CD4-positive, alpha-beta memory T cell (primary cell): ENCODE data around the gene SLC34A3. TPM values are rescaled to one million over a fixed set of nuclear protein-coding genes. Genes with fewer than 3 reads are reported as not detected.
"Not testable (repeated sequence)": the region's sequence is repeated elsewhere in the genome, so short reads cannot be mapped to it uniquely, and the experiment has no call there.

Source experiments
- CTCF ChIA-PET: fragments of 350-600 bp; sonication (Branson Sonifier 250); formaldehyde crosslinking; loops from one replicate; lab custom pipeline; 2021; ENCODE audit warnings: inconsistent platforms; ENCODE audit not compliant: partially characterized antibody; lab: Charles Lee
- POLR2A ChIA-PET: fragments of 350-600 bp; sonication (Branson Sonifier 250); formaldehyde crosslinking; loops from one replicate; lab custom pipeline; 2021; ENCODE audit not compliant: partially characterized antibody; lab: Charles Lee
- DNase-seq, 5 donors: peaks; one replicate each; pipeline versions ENCODE4 v3.0.0 to v3.0.0-alpha.2; 2020 to 2022; ENCODE audit warnings: mixed read lengths in 1 of 5
- H3K27ac ChIP-seq: one replicate; pipeline ENCODE4 v1.7.0; 2013; ENCODE audit warnings: low read depth, low read length
- H3K27me3 ChIP-seq: 2 replicates; pipeline ENCODE4 v1.7.0; 2013; ENCODE audit warnings: mild to moderate bottlenecking, low read length, moderate library complexity; ENCODE audit not compliant: insufficient read depth
- H3K36me3 ChIP-seq: 2 replicates; pipeline ENCODE4 v1.7.0; 2013; ENCODE audit warnings: mild to moderate bottlenecking, low read length, moderate library complexity; ENCODE audit not compliant: insufficient read depth
- H3K4me1 ChIP-seq: 2 replicates; pipeline ENCODE4 v1.7.0; 2013; ENCODE audit warnings: mild to moderate bottlenecking, low read length, moderate library complexity; ENCODE audit not compliant: insufficient read depth
- H3K4me3 ChIP-seq, 2 donors: one replicate each; pipeline ENCODE4 v1.7.0; 2013; ENCODE audit warnings: low read length in 2 of 2, mild to moderate bottlenecking in 1 of 2
- H3K9me3 ChIP-seq, 2 donors: one replicate each; pipeline ENCODE4 v1.7.0; 2013; ENCODE audit warnings: low read length in 2 of 2, control low read depth in 1 of 2; ENCODE audit not compliant: control insufficient read depth in 1 of 2
- H3K27ac Mint-ChIP-seq, 7 donors: one replicate each; pipeline ENCODE4 v1.8.0; 2020 to 2021; ENCODE audit warnings: mixed read lengths in 7 of 7, mild to moderate bottlenecking in 6 of 7, inconsistent platforms in 3 of 7, moderate library complexity in 3 of 7
- H3K27me3 Mint-ChIP-seq, 2 donors: one replicate each; pipeline ENCODE4 v1.8.0; 2020 to 2021; ENCODE audit warnings: mixed read lengths in 2 of 2
- H3K36me3 Mint-ChIP-seq, 2 donors: one replicate each; pipeline ENCODE4 v1.8.0; 2020 to 2021; ENCODE audit warnings: mixed read lengths in 2 of 2, inconsistent platforms in 1 of 2, mild to moderate bottlenecking in 1 of 2
- H3K4me1 Mint-ChIP-seq, 4 donors: one replicate each; pipeline ENCODE4 v1.8.0; 2020 to 2021; ENCODE audit warnings: mixed read lengths in 4 of 4, mild to moderate bottlenecking in 1 of 4
- H3K4me3 Mint-ChIP-seq, 8 donors: one replicate each; pipeline ENCODE4 v1.8.0; 2020 to 2021; ENCODE audit warnings: mixed read lengths in 8 of 8, mild to moderate bottlenecking in 7 of 8, moderate library complexity in 6 of 8, inconsistent platforms in 3 of 8
- H3K9me3 Mint-ChIP-seq, 8 donors: one replicate each; pipeline ENCODE4 v1.8.0; 2020 to 2021; ENCODE audit warnings: mixed read lengths in 8 of 8, mild to moderate bottlenecking in 5 of 8, inconsistent platforms in 3 of 8, moderate library complexity in 1 of 8
- intact Hi-C: fragments of 100-400 bp; cut with micrococcal nuclease; formaldehyde crosslinking; loops from one replicate; pipeline ENCODE4 v1.15.1; 2023
- polyA plus RNA-seq, 2 donors: library from polyadenylated mRNA; unstranded; fragments of 300-500 nt; fragmentation: Illumina TruSeq; gene quantifications; one replicate each; pipeline ENCODE4 v1.2.3, GENCODE V29; 2021
- total RNA-seq, 2 experiments: library from RNA; stranded (reverse); gene quantifications; one replicate each; pipeline ENCODE4 v1.2.3, GENCODE V29; 2021

The SLC34A3 gene
- total and polyA plus RNA-seq, 4 experiments from 2014 or later, result not detected

DNA sequence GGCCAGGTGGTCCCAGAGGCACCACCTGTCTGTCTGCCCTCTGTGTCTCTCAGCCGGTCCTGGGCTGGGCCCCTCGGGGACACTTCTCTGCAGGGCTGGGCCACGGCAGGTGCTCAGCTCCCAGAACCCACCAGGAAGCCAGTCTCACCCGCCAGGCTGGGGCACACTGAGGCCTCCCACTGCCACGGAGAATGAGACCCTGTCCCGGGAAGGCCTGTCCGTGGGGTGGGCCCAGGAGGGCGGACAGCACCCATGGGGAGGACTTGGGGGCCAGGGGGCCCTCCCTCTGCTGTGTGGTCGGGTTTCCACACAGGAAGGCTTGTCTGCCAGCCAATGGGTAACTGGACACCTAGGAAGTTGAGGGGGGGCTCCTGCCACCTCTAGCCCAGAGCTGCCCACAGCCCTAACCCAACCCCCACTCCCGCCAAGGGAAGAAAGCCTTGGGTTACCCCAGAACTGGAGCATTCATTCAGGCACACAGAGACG, 6.3 kb downstream of the SLC34A3 start:
- no peaks in the 10 kb centered on the region for H3K27me3 ChIP-seq

DNA sequence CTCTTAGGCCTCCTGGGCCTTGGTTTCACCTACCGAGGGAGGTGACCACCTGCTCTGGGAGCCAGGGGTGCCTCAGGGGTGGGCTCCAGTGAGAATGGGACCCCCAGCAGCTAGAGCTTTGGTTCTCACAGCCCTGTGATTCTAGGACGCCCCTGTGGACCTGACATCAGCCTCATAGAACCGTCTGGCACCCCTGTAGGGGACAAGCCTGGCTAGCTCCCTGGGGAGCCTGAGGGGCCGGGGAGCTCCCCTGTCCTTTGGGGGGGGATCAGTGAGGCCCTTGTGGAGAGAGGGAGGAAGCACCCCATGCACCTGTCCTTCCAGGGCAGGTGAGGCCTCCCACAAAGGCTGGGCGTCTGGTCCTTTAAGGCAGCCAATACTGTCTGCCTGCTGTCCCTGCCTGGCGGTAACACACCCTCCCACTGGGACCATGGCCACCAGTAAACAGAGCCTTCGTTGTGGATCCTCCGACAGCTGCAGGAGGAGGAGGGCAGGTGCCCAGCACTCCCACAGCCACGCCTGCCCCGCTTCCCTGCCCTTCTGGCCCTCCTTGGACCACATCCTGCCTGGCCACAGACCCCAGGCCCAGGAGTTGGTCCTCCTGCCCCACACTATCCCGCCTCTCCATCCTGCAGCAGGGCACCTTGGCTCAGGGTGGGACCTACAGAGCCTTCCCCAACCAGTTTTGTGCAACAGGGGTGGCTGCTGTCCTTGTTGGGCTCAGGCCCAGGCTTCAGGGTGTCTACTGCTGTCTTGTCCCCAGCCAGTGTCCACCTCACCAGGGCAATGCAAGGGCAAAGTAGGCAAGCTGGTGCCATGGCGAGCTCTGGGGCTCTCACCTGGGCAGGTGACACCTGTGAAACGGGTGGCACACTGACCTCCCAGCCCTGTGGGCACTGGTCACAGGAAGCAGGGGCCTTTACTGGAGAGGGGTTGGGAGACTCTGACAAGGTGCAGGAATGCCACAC, 7.3 kb downstream of the SLC34A3 start:
- Histone ChIP-seq H3K27ac (no peak overlapping the region), H3K4me3 (no peak overlapping the region), H3K9me3 (no peaks in the 10 kb centered on the region), H3K4me1 (peaks cover 38% of the 10 kb centered on the region), H3K27me3 (no peaks in the 10 kb centered on the region), H3K36me3 (peaks cover 11% of the 10 kb centered on the region)
- ChIA-PET POLR2A (interaction anchor here (0.8 to 10.3 kb wide), 6 partner anchors 11 to 151 kb away, joined by 3 to 260 read pairs (median 6); partner anchors contain the start of genes CYSRT1, MAN1B1, NELFB and RNF208), CTCF (interaction anchor here (0.8 to 2.7 kb wide), 14 partner anchors 9 to 171 kb away, joined by 3 to 15 read pairs (median 8); partner anchors contain the start of genes ANAPC2, NELFB, RNF208 and SSNA1)
- DNase-seq, result no peak
- Mint-ChIP-seq H3K36me3 (peaks cover 7 to 12% of the 10 kb centered on the region in 2 donors), H3K4me3 (peak overlapping the region in 1 of 8 donors; percentile 35), H3K27me3 (peaks cover 2 to 7% of the 10 kb centered on the region in 2 donors), H3K4me1 (peaks cover 6 to 29% (median 18%) of the 10 kb centered on the region in 4 donors), H3K27ac (peak overlapping the region in 1 of 7 donors; percentile 59), H3K9me3 (peaks cover 0 to 7% (median 0%) of the 10 kb centered on the region in 8 donors)
- intact Hi-C loops, result no loop called here

More for the DNA sequence above, 6.3 kb downstream of the SLC34A3 start:
- CTCF ChIA-PET, result interaction anchor here (0.7 to 2.7 kb wide), 29 partner anchors 8 to 190 kb away, joined by 3 to 15 read pairs (median 5); partner anchors contain the start of genes ANAPC2, DPP7, MAN1B1 and NELFB
- Histone ChIP-seq H3K4me3 (no peak overlapping the region), H3K36me3 (peaks cover under 1% of the 10 kb centered on the region), H3K4me1 (peaks cover 28% of the 10 kb centered on the region), H3K27ac (no peak overlapping the region), H3K9me3 (no peaks in the 10 kb centered on the region)
- Mint-ChIP-seq H3K9me3 (peaks cover 0 to 5% (median 0%) of the 10 kb centered on the region in 8 donors), H3K27ac (no peak overlapping the region), H3K36me3 (peaks cover 0 to 6% of the 10 kb centered on the region in 2 donors), H3K4me3 (no peak overlapping the region), H3K27me3 (peaks cover 2 to 7% of the 10 kb centered on the region in 2 donors), H3K4me1 (peaks cover 0 to 19% (median 8%) of the 10 kb centered on the region in 4 donors)
- no peak for DNase-seq
- POLR2A ChIA-PET, result interaction anchor here (0.9 to 10.3 kb wide), 9 partner anchors 10 to 190 kb away, joined by 3 to 260 read pairs (median 5); partner anchors contain the start of genes ANAPC2, CYSRT1, DPP7 and MAN1B1
- intact Hi-C loops, result loop anchor here (1.0 kb wide), 3 partner anchors 14 to 119 kb away; no protein-coding TSS in a partner anchor

DNA sequence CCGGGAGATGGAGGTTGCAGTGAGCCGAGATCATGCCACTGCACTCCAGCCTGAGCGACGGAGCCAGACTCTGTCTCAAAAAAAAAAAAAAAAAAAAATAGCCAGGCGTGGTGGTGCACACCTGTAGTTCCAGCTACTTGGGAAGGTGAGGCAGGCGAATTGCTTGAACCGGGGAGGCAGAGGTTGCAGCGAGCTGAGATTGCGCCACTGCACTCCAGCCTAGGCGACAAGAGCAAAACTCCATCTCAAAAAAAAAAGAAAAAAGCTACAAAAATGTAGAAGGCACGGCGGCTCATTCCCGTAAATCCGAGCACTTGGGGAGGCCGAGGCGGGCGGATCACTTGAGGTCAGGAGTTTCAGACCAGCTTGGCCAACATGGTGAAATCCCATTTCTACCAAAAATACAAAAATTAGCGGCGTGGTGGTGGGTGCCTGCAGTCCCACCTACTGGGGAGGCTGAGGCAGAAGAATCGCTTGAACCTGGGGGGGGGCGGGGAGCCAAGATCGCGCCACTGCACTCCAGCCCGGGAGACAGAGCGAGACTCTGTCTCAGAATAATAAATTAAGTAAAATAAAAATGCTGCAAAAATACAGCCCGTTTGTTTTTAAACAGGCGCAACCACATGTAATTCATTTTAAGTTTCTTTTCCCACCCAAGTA, 9.0 kb downstream of the SLC34A3 start:
- Histone ChIP-seq H3K4me1 (peaks cover 42% of the 10 kb centered on the region), H3K36me3 (peaks cover 18% of the 10 kb centered on the region), H3K4me3 (peak overlapping the region in 1 of 2 donors; percentile 57), H3K27ac (peak overlapping the region; percentile 75)
- not testable (repeated sequence) for H3K27me3 Mint-ChIP-seq, H3K9me3 ChIP-seq, H3K9me3 Mint-ChIP-seq, H3K27me3 ChIP-seq, DNase-seq
- intact Hi-C loops, result loop anchor here (2.0 to 5.0 kb wide), 2 partner anchors 313 to 368 kb away; partner anchors contain the start of gene ARRDC1
- Mint-ChIP-seq H3K36me3 (peaks cover 10 to 12% of the 10 kb centered on the region in 2 donors), H3K27ac (peak overlapping the region in 6 of 7 donors; percentile 35 to 89 (median 68)), H3K4me3 (peak overlapping the region; percentile 54 to 85 (median 74)), H3K4me1 (peaks cover 6 to 43% (median 25%) of the 10 kb centered on the region in 4 donors)
- ChIA-PET POLR2A (interaction anchor here (0.8 to 10.3 kb wide), 31 partner anchors 13 to 876 kb away, joined by 3 to 260 read pairs (median 8); partner anchors contain the start of genes CLIC3, CYSRT1, DNLZ and DPP7), CTCF (interaction anchor here (0.7 to 2.1 kb wide), 5 partner anchors 16 to 153 kb away, joined by 3 to 9 read pairs (median 6); partner anchors contain the start of gene MAN1B1)

DNA sequence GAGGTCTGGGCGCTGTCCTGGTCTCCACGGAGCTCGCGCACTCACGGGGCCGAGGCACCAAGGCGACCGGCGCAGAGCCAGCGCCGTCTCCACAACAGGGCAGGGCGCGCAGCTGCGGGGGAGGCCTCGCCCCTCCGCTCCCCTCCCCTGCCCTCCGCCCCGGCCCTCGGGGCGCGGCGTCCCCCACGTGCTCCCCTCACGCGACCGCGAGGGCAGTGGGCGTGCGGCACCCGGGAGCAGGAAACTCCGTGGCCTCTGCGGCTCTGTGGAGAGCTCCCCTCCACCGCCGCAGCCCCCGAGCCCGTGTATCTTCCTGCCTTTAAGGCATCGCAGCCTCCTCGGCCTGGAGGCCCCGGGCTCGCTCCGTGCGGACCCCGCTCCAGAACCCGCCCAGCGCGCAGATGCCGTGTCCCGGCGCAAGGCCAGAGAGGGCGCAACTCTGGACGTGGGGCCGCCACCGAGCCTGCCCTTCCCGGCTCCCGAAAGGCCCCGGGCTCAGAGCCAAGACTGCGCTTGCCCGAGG, 9.7 kb downstream of the SLC34A3 start:
- peak overlapping the region; percentile 54 to 92 (median 74) for H3K4me3 Mint-ChIP-seq
- peak overlapping the region in 3 of 7 donors; percentile 77 to 94 (median 89) for H3K27ac Mint-ChIP-seq
- H3K4me3 ChIP-seq, result peak overlapping the region; percentile 17 to 57
- no peaks in the 10 kb centered on the region for H3K27me3 ChIP-seq
- ChIA-PET CTCF (interaction anchor here (0.7 to 2.1 kb wide), 6 partner anchors 14 to 154 kb away, joined by 3 to 9 read pairs (median 5); partner anchors contain the start of genes MAN1B1, NELFB and NRARP), POLR2A (interaction anchor here (0.7 to 10.3 kb wide), 50 partner anchors 9 to 877 kb away, joined by 3 to 260 read pairs (median 4); partner anchors contain the start of genes AJM1, CLIC3, CYSRT1 and DNLZ)
- peaks cover 18% of the 10 kb centered on the region for H3K36me3 ChIP-seq
- H3K36me3 Mint-ChIP-seq, result peaks cover 10 to 12% of the 10 kb centered on the region in 2 donors
- H3K27ac ChIP-seq, result peak overlapping the region; percentile 75
- intact Hi-C loops, result loop anchor here (2.0 to 5.0 kb wide), 2 partner anchors 312 to 367 kb away; partner anchors contain the start of gene ARRDC1
- no peaks in the 10 kb centered on the region for H3K9me3 ChIP-seq
- DNase-seq, result peak in 4 of 5 donors; percentile 77 to 83 (median 80)
- peaks cover 42% of the 10 kb centered on the region for H3K4me1 ChIP-seq
- H3K4me1 Mint-ChIP-seq, result peaks cover 6 to 43% (median 25%) of the 10 kb centered on the region in 4 donors
- peaks cover 0 to 2% of the 10 kb centered on the region in 2 donors for H3K27me3 Mint-ChIP-seq
- peaks cover 0 to 9% (median 0%) of the 10 kb centered on the region in 8 donors for H3K9me3 Mint-ChIP-seq

DNA sequence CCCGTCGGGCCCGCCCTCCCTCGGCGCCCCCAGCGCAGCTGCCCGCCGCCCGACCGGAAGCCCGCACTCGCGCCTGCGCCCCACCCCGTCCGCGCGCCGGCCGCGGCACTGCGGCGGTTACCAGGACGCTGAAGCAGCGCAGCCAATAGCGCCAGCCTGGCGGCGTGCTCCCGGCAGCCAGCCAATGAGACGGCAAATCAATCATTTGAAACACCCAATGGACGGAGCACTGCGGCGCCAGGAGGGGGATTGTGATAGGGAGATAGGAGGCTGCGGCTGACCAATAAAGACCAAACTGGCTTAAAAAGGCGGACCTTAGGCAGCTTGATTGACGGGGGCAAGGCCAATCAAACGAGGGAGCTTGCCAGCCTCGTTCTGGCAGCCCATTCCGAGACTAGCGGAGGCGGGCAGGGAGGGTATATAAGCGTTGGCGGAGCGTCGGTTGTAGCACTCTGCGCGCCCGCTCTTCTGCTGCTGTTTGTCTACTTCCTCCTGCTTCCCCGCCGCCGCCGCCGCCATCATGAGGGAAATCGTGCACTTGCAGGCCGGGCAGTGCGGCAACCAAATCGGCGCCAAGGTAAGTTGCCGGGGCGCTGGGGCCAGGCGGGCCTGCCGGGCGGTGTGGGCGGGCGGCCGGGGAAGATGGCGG, 10.3 kb downstream of the SLC34A3 start, which contains the start of gene TUBB4B:
TUBB4B (plus strand) TSS at position 447 of the 649 bp plus-strand sequence; CDS start at position 521, 74 bp downstream.
- H3K27me3 ChIP-seq, result no peaks in the 10 kb centered on the region
- ChIA-PET POLR2A (interaction anchor here (0.5 to 10.3 kb wide), 52 partner anchors 9 to 877 kb away, joined by 3 to 260 read pairs (median 4); partner anchors contain the start of genes AJM1, CLIC3, CYSRT1 and DNLZ), CTCF (interaction anchor here (0.7 to 2.1 kb wide), 5 partner anchors 14 to 154 kb away, joined by 3 to 9 read pairs (median 6); partner anchors contain the start of genes MAN1B1, NELFB and NRARP)
- DNase-seq, result peak; percentile 98 to 100 (median 99)
- no peaks in the 10 kb centered on the region for H3K9me3 ChIP-seq
- peak within 1 kb of the TSS; percentile 83 to 93 (median 92) for H3K4me3 Mint-ChIP-seq
- peak within 1 kb of the TSS; percentile 17 to 63 for H3K4me3 ChIP-seq
- peak within 1 kb of the TSS; percentile 89 to 97 (median 94) for H3K27ac Mint-ChIP-seq
- peaks cover 0 to 2% of the 10 kb centered on the region in 2 donors for H3K27me3 Mint-ChIP-seq
- intact Hi-C loops, result loop anchor here (1.0 to 5.0 kb wide), 8 partner anchors 14 to 450 kb away; partner anchors contain the start of genes ARRDC1, NELFB, TMEM141 and TPRN
- H3K36me3 ChIP-seq, result peaks cover 18% of the 10 kb centered on the region
- H3K4me1 Mint-ChIP-seq, result peaks cover 6 to 43% (median 25%) of the 10 kb centered on the region in 4 donors
- peaks cover 10 to 12% of the 10 kb centered on the region in 2 donors for H3K36me3 Mint-ChIP-seq
- peaks cover 40% of the 10 kb centered on the region for H3K4me1 ChIP-seq
- peaks cover 0 to 9% (median 0%) of the 10 kb centered on the region in 8 donors for H3K9me3 Mint-ChIP-seq
- H3K27ac ChIP-seq, result peak within 1 kb of the TSS; percentile 75
